Umbilical cord (tissue), 2 donors: Measurements from ENCODE around the gene PIGP. TPM values are rescaled to one million over a fixed set of nuclear protein-coding genes. Genes with fewer than 3 reads are reported as not detected.
"Not testable (repeated sequence)": the region's sequence is repeated elsewhere in the genome, so short reads cannot be mapped to it uniquely, and the experiment has no call there.

ENCODE experiments used
- DNase-seq: peaks from one replicate; pipeline ENCODE4 v3.0.0-alpha.2; 2015; ENCODE audit warnings: low spot score
- total RNA-seq: library from RNA; depleted of rRNA; stranded (reverse); fragments of >200 nt; gene quantifications from one replicate; pipeline ENCODE4 v1.2.3, GENCODE V29; 2014; ENCODE audit warnings: low replicate concordance; ENCODE audit not compliant: insufficient read depth

Gene PIGP
- total RNA-seq, 1 donor from 2014 or later, result 30.3 TPM

DNA sequence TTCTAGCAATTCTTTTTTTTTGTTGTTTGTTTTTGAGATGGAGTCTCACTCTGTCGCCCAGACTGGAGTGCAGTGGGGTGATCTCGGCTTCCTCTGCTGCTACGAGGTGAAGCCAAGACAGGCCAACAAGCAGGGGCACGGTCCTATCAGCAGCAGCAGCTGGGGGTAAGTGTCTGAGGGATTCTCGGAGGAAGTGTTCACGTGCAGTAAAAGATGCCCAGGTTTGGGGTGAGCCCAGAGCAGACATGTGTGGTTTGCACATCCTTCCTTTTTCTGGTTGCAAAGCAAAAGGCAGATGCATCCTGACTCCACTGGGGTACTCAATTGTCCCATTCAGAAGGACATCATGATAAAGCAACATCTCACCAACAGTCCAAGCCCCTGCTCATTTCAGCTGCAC, 27.7 kb downstream of the PIGP start:
- no peak for DNase-seq

DNA sequence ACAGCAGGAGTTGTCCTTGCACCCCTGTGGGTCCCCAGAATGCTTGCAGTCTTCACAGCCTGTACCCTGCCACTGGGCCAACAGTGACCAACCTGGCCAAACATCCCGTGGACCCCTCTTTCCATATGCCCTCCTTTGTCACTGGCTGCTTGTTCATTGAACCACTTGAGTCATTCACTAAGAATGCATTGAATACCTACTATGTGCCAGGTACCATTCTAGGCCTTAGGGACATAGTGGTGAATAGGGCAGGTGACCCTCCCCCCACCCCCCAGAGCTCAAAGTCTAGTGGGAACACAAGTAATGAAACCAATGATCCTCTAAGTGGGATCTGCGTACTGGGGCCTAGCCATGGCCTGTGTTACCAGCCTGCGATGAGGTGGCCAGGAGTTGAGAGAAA, 28.2 kb downstream of the PIGP start:
- no peak for DNase-seq

- DNase-seq, result no peak
Observed at GRCh38 chr21:37043818-37044217, 29.1 kb downstream of the PIGP start.

DNA sequence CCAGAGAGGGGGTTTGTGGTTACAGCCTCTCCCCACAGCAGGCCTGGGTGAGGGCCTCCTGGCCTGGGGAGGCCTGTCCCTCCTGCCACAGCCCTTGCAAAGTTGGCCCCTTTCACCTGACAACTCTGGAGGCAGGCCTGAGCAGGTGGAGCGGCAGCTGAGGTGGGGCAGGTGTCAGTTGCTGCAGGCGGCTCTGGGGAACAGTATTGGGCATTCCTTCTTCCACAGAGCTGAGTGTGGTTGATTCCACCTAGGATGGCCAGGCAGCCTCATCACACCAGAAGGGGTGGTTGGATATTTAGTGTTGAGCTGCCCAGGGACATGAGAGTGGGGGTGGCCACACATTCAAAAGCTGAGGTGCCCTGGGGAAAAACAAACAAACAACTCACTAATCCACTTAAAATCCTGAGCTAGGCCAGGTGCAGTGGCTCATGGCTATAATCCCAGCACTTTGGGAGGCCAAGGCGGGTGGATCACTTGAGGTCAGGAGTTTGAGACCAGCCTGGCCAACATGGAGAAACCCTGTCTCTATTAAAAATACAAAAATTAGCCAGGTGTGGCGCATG, 31.1 kb downstream of the PIGP start:
- DNase-seq, result no peak

- no peak for DNase-seq
Observed at GRCh38 chr21:37040212-37040611, 32.7 kb downstream of the PIGP start.

GRCh38 chr21:37039411-37040075, 33.3 kb downstream of the PIGP start:
- DNase-seq, result no peak

DNA sequence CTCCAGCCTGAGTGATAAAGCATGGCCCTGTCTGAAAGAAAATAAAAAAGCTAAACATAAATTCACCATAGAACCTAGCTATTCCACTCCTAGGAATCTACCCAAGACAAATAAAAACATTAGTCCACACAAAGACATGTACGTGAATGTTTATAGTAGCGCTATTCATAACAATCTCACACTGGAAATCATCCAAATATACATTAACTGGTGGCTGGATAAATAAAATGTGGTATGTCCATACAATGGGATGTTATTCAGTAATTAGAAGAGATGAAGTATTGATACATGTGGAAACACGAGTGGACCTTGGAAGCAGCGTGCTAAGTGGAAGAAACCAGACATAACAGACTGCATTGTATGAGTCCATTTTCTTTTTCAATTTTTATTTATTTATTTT, 36.7 kb downstream of the PIGP start:
- DNase-seq, result no peak

DNA sequence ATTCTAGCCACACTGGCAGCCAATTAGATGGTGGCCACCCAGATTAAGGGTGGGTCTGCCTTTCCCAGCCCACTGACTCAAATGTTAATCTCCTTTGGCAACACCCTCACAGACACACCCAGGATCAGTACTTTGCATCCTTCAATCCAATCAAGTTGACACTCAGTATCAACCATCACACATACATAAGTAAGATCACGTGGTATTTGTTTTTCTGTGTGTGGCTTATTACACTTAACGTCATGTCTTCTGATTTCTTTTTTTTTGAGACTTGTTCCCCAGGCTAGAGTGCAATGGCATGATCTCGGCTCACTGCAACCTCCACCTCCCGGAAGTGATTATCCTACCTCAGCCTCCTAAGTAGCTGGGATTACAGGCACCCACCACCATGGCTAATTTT, 38.5 kb downstream of the PIGP start:
- DNase-seq, result not testable (repeated sequence)

DNA sequence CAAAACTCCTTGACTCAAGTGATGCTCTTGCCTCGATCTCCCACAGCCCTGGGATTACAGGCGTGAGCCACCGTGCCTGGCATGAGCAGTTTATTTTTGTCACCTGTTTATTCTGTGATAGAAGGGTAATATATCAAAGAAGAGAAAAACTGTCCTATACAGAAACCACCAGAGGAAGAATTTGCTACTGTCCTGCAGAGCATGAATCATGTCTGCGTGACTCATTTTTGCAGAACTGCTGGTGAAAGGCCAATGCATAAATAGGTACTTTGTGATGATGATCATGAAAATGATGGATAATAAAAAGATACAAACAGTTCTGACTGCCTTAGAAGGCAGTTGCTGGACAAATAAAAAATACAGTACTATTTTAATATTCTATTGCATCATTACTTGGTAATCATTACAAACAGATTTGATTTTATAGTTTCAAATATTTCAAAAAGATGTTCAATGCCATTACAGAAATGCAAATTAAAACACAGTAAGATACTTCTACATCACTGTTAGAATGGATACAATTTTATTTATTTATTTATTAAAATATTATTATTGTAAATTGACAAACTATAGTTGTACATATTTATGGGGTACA, 39.9 kb downstream of the PIGP start:
- peak; percentile 55 for DNase-seq

DNA sequence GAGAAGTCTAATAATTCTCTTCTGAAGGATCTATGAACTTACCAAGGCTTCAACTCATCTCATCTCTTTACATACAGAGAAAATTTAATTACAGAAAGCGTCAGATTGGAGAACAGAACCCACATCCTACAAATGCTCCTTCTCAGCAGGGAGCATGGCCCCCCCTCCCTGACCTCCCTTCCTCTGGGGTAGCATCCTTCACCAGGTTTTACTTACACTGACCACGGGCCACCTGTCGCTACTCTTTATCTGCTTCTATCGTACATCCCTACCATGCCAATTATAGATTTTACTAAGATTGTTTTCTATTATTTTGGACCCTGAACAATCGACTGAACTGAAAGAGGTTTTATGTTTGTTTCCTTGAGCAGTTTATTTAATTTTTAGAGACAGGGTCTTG, 40.6 kb downstream of the PIGP start:
- DNase-seq, result no peak

- no peak for DNase-seq
Observed at GRCh38 chr21:37030864-37031263, 42.0 kb downstream of the PIGP start.

DNA sequence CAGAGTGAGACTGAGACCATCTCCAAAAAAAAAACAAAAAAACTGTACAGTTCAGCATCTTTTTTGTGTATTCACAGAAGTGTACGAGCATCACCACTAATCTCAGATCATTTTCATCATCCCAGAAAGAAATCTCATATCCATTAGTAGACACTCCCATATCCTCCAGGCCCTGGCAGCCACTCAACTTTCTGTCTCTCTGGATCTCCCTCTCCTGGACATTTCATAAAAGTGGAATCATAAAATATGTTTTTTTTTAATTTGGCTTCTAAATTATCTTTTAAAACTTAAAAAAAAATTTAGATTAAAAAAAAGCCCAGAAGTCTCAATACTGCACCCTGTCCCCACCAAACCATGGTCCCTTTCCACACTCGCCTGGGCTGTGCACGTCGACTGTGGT, 44.3 kb downstream of the PIGP start:
- DNase-seq, result no peak

DNA sequence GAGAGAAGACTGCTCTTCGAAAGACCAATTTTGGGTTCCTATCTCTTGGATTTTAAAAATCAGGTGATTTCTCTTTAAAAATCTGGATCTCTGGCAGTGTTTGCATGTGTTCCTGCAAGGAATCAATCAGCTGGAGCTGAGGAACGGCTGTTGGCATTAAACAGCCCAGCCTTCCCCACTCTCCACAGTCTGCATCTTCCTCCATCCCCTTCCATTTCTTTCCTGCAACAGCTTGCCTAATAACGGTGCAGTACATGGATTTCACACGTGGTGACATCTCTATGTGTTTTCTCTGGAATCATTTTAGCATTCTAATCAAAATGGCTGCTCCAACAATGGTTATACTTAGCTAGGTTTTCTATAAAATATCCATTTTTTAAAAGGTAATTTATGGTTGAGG, 46.4 kb downstream of the PIGP start:
- DNase-seq, result no peak

GRCh38 chr21:37017951-37018679, 54.8 kb downstream of the PIGP start:
- DNase-seq, result no peak

Other genes starting within 250 kb of the PIGP start
- 34.9 TPM for gene HLCS, start 106.4 kb downstream of the PIGP start, total RNA-seq
- not detected for gene RIPPLY3, start 66.4 kb downstream of the PIGP start, total RNA-seq
- 309 TPM for gene TTC3, start 183 bp upstream of the PIGP start, total RNA-seq
- gene VPS26C, start 194.3 kb upstream of the PIGP start, total RNA-seq, result 83.5 TPM